Vagina (tissue), 2 donors: ENCODE measurements around the gene CPVL. TPM values are rescaled to one million over a fixed set of nuclear protein-coding genes. Genes with fewer than 3 reads are reported as not detected.

Experiments used
- DNase-seq, 2 donors: peaks; one replicate each; pipeline ENCODE4 v3.0.0-alpha.2; 2017; ENCODE audit errors: extremely low spot score in 2 of 2
- H3K27ac ChIP-seq: fragments of 200-600 bp; sonication (generic); one replicate; pipeline ENCODE4 v1.5.1; 2019
- H3K27me3 ChIP-seq: fragments of 200-600 bp; sonication (generic); one replicate; pipeline ENCODE4 v1.5.1; 2019
- H3K36me3 ChIP-seq, 2 donors: fragments of 200-600 bp; sonication (generic); one replicate each; pipeline ENCODE4 v1.5.1; 2017 to 2019
- H3K4me1 ChIP-seq: fragments of 200-600 bp; sonication (generic); one replicate; pipeline ENCODE4 v1.5.1; 2019
- H3K4me3 ChIP-seq, 2 donors: fragments of 200-600 bp; sonication (generic); 1 replicate in 1 of 2; 2 replicates in 1 of 2; pipeline ENCODE4 v1.5.1; 2016 to 2019
- H3K9me3 ChIP-seq: fragments of 200-600 bp; sonication (generic); one replicate; pipeline ENCODE4 v1.5.1; 2019
- CTCF ChIP-seq, 3 experiments: fragments of 450-650 bp in 2 of 3; fragments of 200-600 bp in 1 of 3; sonication (generic) in 1 of 3; IDR thresholded peaks; one replicate each; pipeline ENCODE4 v1.5.1; 2017 to 2019; ENCODE audit warnings: antibody characterized with exemption in 3 of 3, mild to moderate bottlenecking in 2 of 3, moderate library complexity in 2 of 3
- POLR2A ChIP-seq, 2 donors: fragments of 450-650 bp; IDR thresholded peaks; one replicate each; pipeline ENCODE4 v1.6.1; 2017; ENCODE audit warnings: antibody characterized with exemption in 2 of 2, mild to moderate bottlenecking in 2 of 2, moderate library complexity in 2 of 2
- POLR2AphosphoS5 ChIP-seq, 2 donors: sonication (generic); formaldehyde crosslinking; IDR thresholded peaks; one replicate each; pipeline ENCODE4 v1.9.0; 2017; ENCODE audit warnings: antibody characterized with exemption in 2 of 2, mild to moderate bottlenecking in 2 of 2, low read depth in 1 of 2; ENCODE audit not compliant: insufficient read depth in 1 of 2
- intact Hi-C: fragments of 100-400 bp; cut with DNase I; formaldehyde crosslinking; loops from one replicate; pipeline ENCODE4 v1.15.1; 2023
- total RNA-seq: library from RNA; depleted of rRNA; stranded (reverse); fragments of >200 nt; gene quantifications from one replicate; pipeline ENCODE4 v1.2.3, GENCODE V29; 2016

Gene CPVL
- total RNA-seq, 1 donor from 2014 or later: 9.6 TPM

DNA sequence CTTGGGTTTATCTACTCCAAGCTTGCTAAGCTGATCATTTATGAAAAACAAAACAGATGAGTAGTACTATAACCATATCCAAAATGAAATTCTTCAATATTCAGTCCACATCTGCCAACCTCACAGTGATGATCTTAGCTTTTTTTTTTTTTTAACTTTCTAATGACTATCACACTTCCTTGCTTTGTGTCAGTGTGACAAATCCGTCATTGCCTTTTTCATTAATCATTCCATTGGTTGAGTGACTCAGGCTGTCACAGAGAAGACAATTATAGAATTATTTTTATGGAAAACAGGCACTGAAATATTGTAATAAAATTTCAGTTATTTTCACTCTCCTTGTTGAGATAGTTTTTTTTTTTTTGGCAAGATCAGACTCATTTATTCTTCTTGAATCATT is 70.7 kb downstream of the CPVL start:
- Histone ChIP-seq H3K9me3 (no peaks in the 10 kb centered on the region), H3K27me3 (no peaks in the 10 kb centered on the region), H3K36me3 (no peaks in the 10 kb centered on the region), H3K27ac (no peak overlapping the region), H3K4me1 (peaks cover 4% of the 10 kb centered on the region), H3K4me3 (no peak overlapping the region)
- TF ChIP-seq POLR2A (IDR thresholded peaks at IDR 0.05): no peak
- intact Hi-C loops: no loop called here
- DNase-seq: no peak

- TF ChIP-seq POLR2AphosphoS5 (IDR thresholded peaks at IDR 0.05; ENCODE audit: insufficient read depth in 1 of 2, low read depth in 1 of 2) (no peak), POLR2A (IDR thresholded peaks at IDR 0.05) (no peak), CTCF (IDR thresholded peaks at IDR 0.05) (no peak)
- H3K27me3 ChIP-seq: no peaks in the 10 kb centered on the region
- H3K4me1 ChIP-seq: peaks cover under 1% of the 10 kb centered on the region
- H3K4me3 ChIP-seq: no peak overlapping the region
- H3K36me3 ChIP-seq: no peaks in the 10 kb centered on the region
- DNase-seq: no peak
- no peak overlapping the region for H3K27ac ChIP-seq
- intact Hi-C loops: no loop called here
- no peaks in the 10 kb centered on the region for H3K9me3 ChIP-seq
These were observed 75.0 kb downstream of the CPVL start for GRCh38 chr7:29071203-29071874.

GRCh38 chr7:29066641-29067040 is 79.7 kb downstream of the CPVL start:
- DNase-seq: no peak
- intact Hi-C loops: no loop called here
- Histone ChIP-seq H3K27ac (no peak overlapping the region), H3K4me1 (no peaks in the 10 kb centered on the region), H3K36me3 (no peaks in the 10 kb centered on the region), H3K27me3 (no peaks in the 10 kb centered on the region), H3K9me3 (no peaks in the 10 kb centered on the region), H3K4me3 (no peak overlapping the region)
- TF ChIP-seq POLR2A (IDR thresholded peaks at IDR 0.05): no peak
- TF ChIP-seq POLR2AphosphoS5 (IDR thresholded peaks at IDR 0.05; ENCODE audit: insufficient read depth in 1 of 2, low read depth in 1 of 2): no peak
- TF ChIP-seq CTCF (IDR thresholded peaks at IDR 0.05): no peak

DNA sequence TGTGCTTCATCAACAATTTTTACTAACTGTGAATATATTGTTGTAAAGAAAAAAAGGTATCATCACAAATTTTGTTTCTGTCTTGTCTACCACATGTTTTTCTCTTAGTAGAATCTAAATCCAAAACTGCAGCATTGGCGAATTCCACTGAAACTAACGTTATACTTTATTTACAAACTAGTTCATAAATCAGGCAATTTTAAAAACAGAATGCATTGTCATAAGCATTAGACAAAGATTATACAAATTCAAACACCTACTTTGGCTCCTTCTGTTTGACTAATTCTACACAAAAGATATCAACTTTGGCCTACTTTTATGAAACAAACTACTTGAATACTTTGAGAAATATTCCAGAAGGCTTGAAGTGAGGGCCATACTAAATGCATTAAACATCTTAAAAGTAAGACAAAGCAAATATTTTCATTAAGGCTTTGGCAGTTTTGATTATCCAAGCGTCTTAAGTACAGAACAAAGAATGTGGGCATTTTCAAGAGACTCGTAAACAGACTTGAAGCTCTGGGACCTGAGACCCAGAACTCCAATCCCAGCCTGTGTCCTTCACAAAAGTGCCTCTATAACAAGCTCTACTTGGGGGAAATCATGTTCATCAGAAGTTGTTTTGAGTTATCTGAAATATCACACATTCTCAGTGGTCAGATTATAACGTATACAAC is 81.0 kb downstream of the CPVL start:
- DNase-seq: no peak
- Histone ChIP-seq H3K4me3 (no peak overlapping the region), H3K36me3 (no peaks in the 10 kb centered on the region), H3K9me3 (no peaks in the 10 kb centered on the region), H3K4me1 (no peaks in the 10 kb centered on the region), H3K27me3 (no peaks in the 10 kb centered on the region), H3K27ac (no peak overlapping the region)
- intact Hi-C loops: no loop called here
- no peak for TF ChIP-seq CTCF (IDR thresholded peaks at IDR 0.05)
- TF ChIP-seq POLR2AphosphoS5 (IDR thresholded peaks at IDR 0.05; ENCODE audit: insufficient read depth in 1 of 2, low read depth in 1 of 2): no peak
- TF ChIP-seq POLR2A (IDR thresholded peaks at IDR 0.05): no peak

- Histone ChIP-seq H3K27ac (no peak overlapping the region), H3K9me3 (no peaks in the 10 kb centered on the region), H3K27me3 (no peaks in the 10 kb centered on the region), H3K4me3 (no peak overlapping the region), H3K4me1 (no peaks in the 10 kb centered on the region), H3K36me3 (no peaks in the 10 kb centered on the region)
- TF ChIP-seq POLR2AphosphoS5 (IDR thresholded peaks at IDR 0.05; ENCODE audit: insufficient read depth in 1 of 2, low read depth in 1 of 2): no peak
- no peak for TF ChIP-seq CTCF (IDR thresholded peaks at IDR 0.05)
- TF ChIP-seq POLR2A (IDR thresholded peaks at IDR 0.05): no peak
- intact Hi-C loops: no loop called here
- no peak for DNase-seq
These were observed 82.5 kb downstream of the CPVL start for GRCh38 chr7:29063872-29064271.
